Measurements from ENCODE around the gene LRCH4. TPM values are rescaled to one million over a fixed set of nuclear protein-coding genes. Genes with fewer than 3 reads are reported as not detected.

The LRCH4 gene
- total and polyA plus RNA-seq, 2 of the 13 experiments (the other 11 are each of a cell fraction or from before 2014, with no cell fraction given): 7.0 to 9.3 TPM

DNA sequence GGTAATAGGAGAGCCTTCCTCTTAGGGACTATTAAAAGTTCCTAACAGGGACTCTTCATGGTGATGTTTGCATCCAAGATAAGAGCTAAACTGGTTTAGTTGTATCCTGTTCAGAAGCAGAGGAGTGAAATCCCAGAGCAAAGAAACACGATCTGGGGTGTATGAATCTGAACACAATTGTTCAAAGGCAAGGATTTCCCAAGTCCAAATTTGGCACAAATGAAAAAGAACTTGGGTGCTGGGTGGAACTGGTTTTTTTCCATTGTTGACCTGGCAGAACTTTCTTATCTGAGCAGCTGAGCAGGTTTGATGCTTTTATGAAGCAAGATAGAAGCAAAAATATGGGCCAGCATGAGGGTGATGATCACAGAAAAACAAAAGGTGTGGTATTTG is 41.0 kb downstream of the LRCH4 start:
- H3K9ac ChIP-seq (ENCODE audit: insufficient read depth, low read depth, low read length): peak overlapping the region; percentile 76
- TF ChIP-seq, protein P1, sequence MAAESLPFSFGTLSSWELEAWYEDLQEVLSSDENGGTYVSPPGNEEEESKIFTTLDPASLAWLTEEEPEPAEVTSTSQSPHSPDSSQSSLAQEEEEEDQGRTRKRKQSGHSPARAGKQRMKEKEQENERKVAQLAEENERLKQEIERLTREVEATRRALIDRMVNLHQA (CRISPR knock-in tag; IDR thresholded peaks at IDR 0.05): no peak
- no peak for TF ChIP-seq ZNF784 (CRISPR knock-in tag; IDR thresholded peaks at IDR 0.05; ENCODE audit: borderline replicate concordance)
- TF ChIP-seq HNF4A (CRISPR knock-in tag; IDR thresholded peaks at IDR 0.05): peak; percentile 17; the same call in 1 of the 2 replicates
- TF ChIP-seq SRF (IDR thresholded peaks at IDR 0.05; ENCODE audit: low read depth, low read length): peak; percentile 82; the same call in 1 of the 2 replicates
- TF ChIP-seq, protein P2, sequence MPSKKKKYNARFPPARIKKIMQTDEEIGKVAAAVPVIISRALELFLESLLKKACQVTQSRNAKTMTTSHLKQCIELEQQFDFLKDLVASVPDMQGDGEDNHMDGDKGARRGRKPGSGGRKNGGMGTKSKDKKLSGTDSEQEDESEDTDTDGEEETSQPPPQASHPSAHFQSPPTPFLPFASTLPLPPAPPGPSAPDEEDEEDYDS (CRISPR knock-in tag; IDR thresholded peaks at IDR 0.05): peak; percentile 30; the same call in 1 of the 2 replicates
- peak; percentile 38 for TF ChIP-seq POLR2AphosphoS5 (IDR thresholded peaks at IDR 0.05; ENCODE audit: low read depth, low read length)
- no peak for TF ChIP-seq GLMP (CRISPR knock-in tag; IDR thresholded peaks at IDR 0.05; ENCODE audit: borderline replicate concordance)
- TF ChIP-seq ZNF317 (CRISPR knock-in tag; IDR thresholded peaks at IDR 0.05): no peak
- no peak for TF ChIP-seq GZF1 (CRISPR knock-in tag; IDR thresholded peaks at IDR 0.05)
- TF ChIP-seq ARNTL (CRISPR knock-in tag; IDR thresholded peaks at IDR 0.05): no peak
- TF ChIP-seq ZNF34 (CRISPR knock-in tag; IDR thresholded peaks at IDR 0.05; ENCODE audit: borderline replicate concordance): no peak
- no peak for TF ChIP-seq CEBPG (CRISPR knock-in tag; IDR thresholded peaks at IDR 0.05)
- no peak for TF ChIP-seq HOXA9 (CRISPR knock-in tag; IDR thresholded peaks at IDR 0.05; ENCODE audit: borderline replicate concordance)
- no peak for TF ChIP-seq ZNF296 (CRISPR knock-in tag; conservative IDR thresholded peaks at IDR 0.05)
- TF ChIP-seq SRSF9 (IDR thresholded peaks at IDR 0.05; ENCODE audit: borderline replicate concordance, insufficient read depth, low read depth, low read length, poor library complexity, severe bottlenecking): no peak
- TF ChIP-seq, protein P3, sequence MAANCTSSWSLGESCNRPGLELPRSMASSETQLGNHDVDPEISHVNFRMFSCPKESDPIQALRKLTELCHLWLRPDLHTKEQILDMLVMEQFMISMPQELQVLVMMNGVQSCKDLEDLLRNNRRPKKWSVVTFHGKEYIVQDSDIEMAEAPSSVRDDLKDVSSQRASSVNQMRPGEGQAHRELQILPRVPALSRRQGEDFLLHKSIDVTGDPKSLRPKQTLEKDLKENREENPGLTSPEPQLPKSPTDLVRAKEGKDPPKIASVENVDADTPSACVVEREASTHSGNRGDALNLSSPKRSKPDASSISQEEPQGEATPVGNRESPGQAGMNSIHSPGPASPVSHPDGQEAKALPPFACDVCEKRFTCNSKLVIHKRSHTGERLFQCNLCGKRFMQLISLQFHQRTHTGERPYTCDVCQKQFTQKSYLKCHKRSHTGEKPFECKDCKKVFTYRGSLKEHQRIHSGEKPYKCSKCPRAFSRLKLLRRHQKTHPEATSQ (CRISPR knock-in tag; IDR thresholded peaks at IDR 0.05; ENCODE audit: borderline replicate concordance): no peak
- TF ChIP-seq ZBTB43 (CRISPR knock-in tag; conservative IDR thresholded peaks at IDR 0.05): no peak
- no peak for TF ChIP-seq RARG (CRISPR knock-in tag; IDR thresholded peaks at IDR 0.05; ENCODE audit: low read depth)
- no peak for TF ChIP-seq ZNF337 (CRISPR knock-in tag; IDR thresholded peaks at IDR 0.05; ENCODE audit: borderline replicate concordance, low read depth)
- peak; percentile 85; the same call in 1 of the 2 replicates for TF ChIP-seq SIX1 (CRISPR knock-in tag; IDR thresholded peaks at IDR 0.05; ENCODE audit: borderline replicate concordance)

More for the DNA sequence above, 41.0 kb downstream of the LRCH4 start:
- Histone ChIP-seq H3K36me3 (replicated peaks in 1 of 2; ENCODE audit: control insufficient read depth in 1 of 2, insufficient read depth in 2 of 2, low read length in 2 of 2) (peaks cover 4 to 26% of the 10 kb centered on the region in 2 experiments), H3K27ac (ENCODE audit: extremely low read length, insufficient read depth, low read length) (peak overlapping the region; percentile 94), H3K27me3 (ENCODE audit: control insufficient read depth in 1 of 2, insufficient read depth in 2 of 2, low read length in 2 of 2) (no peaks in the 10 kb centered on the region), H3K9me3 (ENCODE audit: low read length) (no peaks in the 10 kb centered on the region), H3K4me3 (replicated peaks in 1 of 3; ENCODE audit: insufficient read depth in 1 of 3, low read depth in 2 of 3, low read length in 3 of 3) (peak overlapping the region; percentile 17 to 39 (median 23); a peak in 4 of 6 replicates), H2AFZ (ENCODE audit: low read length) (no peak overlapping the region), H3K4me1 (ENCODE audit: insufficient read depth, low read length) (peaks cover 87% of the 10 kb centered on the region), H3K4me2 (ENCODE audit: low read depth, low read length) (peak overlapping the region; percentile 86), H3K79me2 (ENCODE audit: insufficient read depth, low read length) (peaks cover 77% of the 10 kb centered on the region), H4K20me1 (ENCODE audit: insufficient read depth, low read length) (no peaks in the 10 kb centered on the region)
- ATAC-seq: no peak
- FAIRE-seq: peak; percentile 68
- BruUV-seq (replicated peaks): TSS peak; percentile 33
- in situ Hi-C loops (cut with HindIII; ENCODE audit: extremely low pct_ligation_motif_present, low pct_unique_long_range_greater_than_20kb) (no loop called here), intact Hi-C loops (cut with micrococcal nuclease; ENCODE audit: unreplicated experiment) (loop anchor here (1.0 kb wide), 1 partner anchor 52 kb away; no protein-coding TSS in a partner anchor)
- POLR2A ChIA-PET: interaction anchor here (1.2 to 2.7 kb wide), 11 partner anchors 10 to 345 kb away, joined by 3 to 19 read pairs (median 6); partner anchors contain the start of genes FBXO24, LRCH4, MEPCE and TSC22D4
- CTCF ChIA-PET (ENCODE audit: low intra/inter-chr PET ratio, low total read pairs): no interaction called here
- DNase-seq (ENCODE audit: low spot score): peak; percentile 86
- WGBS (ENCODE audit: low lambda C conversion rate): 0% methylated on average over 1 of the region's 1 CpG

Measured in HepG2 (cell line).